ENCODE results near the gene SLC37A1. TPM values are rescaled to one million over a fixed set of nuclear protein-coding genes. Genes with fewer than 3 reads are reported as not detected.
A peak's percentile ranks its signal among the peaks of the same experiment; 100 is the strongest.

Gene SLC37A1
- total RNA-seq, 1 donor from 2014 or later, result 13.5 TPM

GRCh38 chr21:42534421-42535378, 21.0 kb downstream of the SLC37A1 start:
- no peak for DNase-seq (ENCODE audit: extremely low spot score, unreplicated experiment)
- Mint-ChIP-seq H3K27me3 (ENCODE audit: unreplicated experiment) (no peaks in the 10 kb centered on the region), H3K27ac (ENCODE audit: unreplicated experiment) (no peak overlapping the region)

GRCh38 chr21:42535602-42536171, 22.0 kb downstream of the SLC37A1 start:
- Mint-ChIP-seq H3K9me3 (ENCODE audit: unreplicated experiment) (no peaks in the 10 kb centered on the region), H3K27ac (ENCODE audit: unreplicated experiment) (no peak overlapping the region), H3K4me1 (ENCODE audit: unreplicated experiment) (peaks cover 2% of the 10 kb centered on the region), H3K4me3 (ENCODE audit: unreplicated experiment) (no peak overlapping the region), H3K36me3 (ENCODE audit: unreplicated experiment) (peaks cover 3% of the 10 kb centered on the region), H3K27me3 (ENCODE audit: unreplicated experiment) (no peaks in the 10 kb centered on the region)
- no peak for TF ChIP-seq CTCF (IDR thresholded peaks at IDR 0.05)
- no peak for DNase-seq (ENCODE audit: extremely low spot score, unreplicated experiment)

More at GRCh38 chr21:42534421-42535378, 21.0 kb downstream of the SLC37A1 start:
- H3K36me3 Mint-ChIP-seq (ENCODE audit: unreplicated experiment), result peaks cover 3% of the 10 kb centered on the region
- H3K4me3 Mint-ChIP-seq (ENCODE audit: unreplicated experiment), result no peak overlapping the region
- H3K9me3 Mint-ChIP-seq (ENCODE audit: unreplicated experiment), result no peaks in the 10 kb centered on the region
- TF ChIP-seq CTCF (IDR thresholded peaks at IDR 0.05), result no peak
- peaks cover 2% of the 10 kb centered on the region for H3K4me1 Mint-ChIP-seq (ENCODE audit: unreplicated experiment)

- Mint-ChIP-seq H3K4me1 (ENCODE audit: unreplicated experiment) (peaks cover 2% of the 10 kb centered on the region), H3K27me3 (ENCODE audit: unreplicated experiment) (no peaks in the 10 kb centered on the region), H3K9me3 (ENCODE audit: unreplicated experiment) (no peaks in the 10 kb centered on the region), H3K36me3 (ENCODE audit: unreplicated experiment) (peaks cover 5% of the 10 kb centered on the region), H3K4me3 (ENCODE audit: unreplicated experiment) (no peak overlapping the region), H3K27ac (ENCODE audit: unreplicated experiment) (no peak overlapping the region)
- DNase-seq (ENCODE audit: extremely low spot score, unreplicated experiment), result no peak
- TF ChIP-seq CTCF (IDR thresholded peaks at IDR 0.05), result no peak
These were observed 22.9 kb downstream of the SLC37A1 start for GRCh38 chr21:42536601-42537000.

- TF ChIP-seq CTCF (IDR thresholded peaks at IDR 0.05), result peak; percentile 53
- H3K27ac Mint-ChIP-seq (ENCODE audit: unreplicated experiment), result no peak overlapping the region
- no peak for DNase-seq (ENCODE audit: extremely low spot score, unreplicated experiment)
- no peaks in the 10 kb centered on the region for H3K27me3 Mint-ChIP-seq (ENCODE audit: unreplicated experiment)
- H3K36me3 Mint-ChIP-seq (ENCODE audit: unreplicated experiment), result peaks cover 5% of the 10 kb centered on the region
- H3K4me3 Mint-ChIP-seq (ENCODE audit: unreplicated experiment), result no peak overlapping the region
- no peaks in the 10 kb centered on the region for H3K9me3 Mint-ChIP-seq (ENCODE audit: unreplicated experiment)
- peaks cover 2% of the 10 kb centered on the region for H3K4me1 Mint-ChIP-seq (ENCODE audit: unreplicated experiment)
These were observed 23.6 kb downstream of the SLC37A1 start for GRCh38 chr21:42537106-42537742.

Data from osteocyte (in vitro differentiated cells).